ENCODE results near the gene EFCAB3.
"Not testable (repeated sequence)": the region's sequence is repeated elsewhere in the genome, so short reads cannot be mapped to it uniquely, and the experiment has no call there.

Gene EFCAB3

DNA sequence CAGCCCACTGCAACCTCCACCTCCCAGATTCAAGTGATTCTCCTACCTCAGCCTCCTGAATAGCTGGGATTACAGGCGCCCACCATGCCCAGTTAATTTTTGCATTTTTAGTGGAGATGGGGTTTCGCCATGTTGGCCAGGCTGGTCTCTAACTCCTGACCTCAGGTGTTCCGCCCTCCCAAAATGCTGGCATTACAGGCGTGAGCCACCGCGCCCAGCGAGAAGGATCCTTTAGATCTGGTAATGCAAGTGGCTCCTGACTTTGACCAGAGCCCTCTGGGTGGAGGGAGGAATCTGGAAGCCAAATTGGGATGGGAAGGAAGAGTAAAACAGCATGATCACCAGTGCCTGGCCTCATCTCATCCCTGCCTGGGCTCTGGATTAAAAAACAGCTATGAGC lies 84.9 kb downstream of the EFCAB3 start:
- not testable (repeated sequence) for DNase-seq
